ENCODE measurements around the gene CHADL. TPM values are rescaled to one million over a fixed set of nuclear protein-coding genes. Genes with fewer than 3 reads are reported as not detected.

The CHADL gene
- total RNA-seq, 1 donor from 2014 or later, result 1.6 TPM

- peaks cover 9% of the 10 kb centered on the region for H3K36me3 ChIP-seq (ENCODE audit: control insufficient read depth, insufficient read depth, low read length)
- DNase-seq (ENCODE audit: low read depth) (no peak), FAIRE-seq (no peak)
- peak overlapping the region; percentile 25 for H3K4me3 ChIP-seq (ENCODE audit: low read depth, low read length)
- TF ChIP-seq, protein P1, sequence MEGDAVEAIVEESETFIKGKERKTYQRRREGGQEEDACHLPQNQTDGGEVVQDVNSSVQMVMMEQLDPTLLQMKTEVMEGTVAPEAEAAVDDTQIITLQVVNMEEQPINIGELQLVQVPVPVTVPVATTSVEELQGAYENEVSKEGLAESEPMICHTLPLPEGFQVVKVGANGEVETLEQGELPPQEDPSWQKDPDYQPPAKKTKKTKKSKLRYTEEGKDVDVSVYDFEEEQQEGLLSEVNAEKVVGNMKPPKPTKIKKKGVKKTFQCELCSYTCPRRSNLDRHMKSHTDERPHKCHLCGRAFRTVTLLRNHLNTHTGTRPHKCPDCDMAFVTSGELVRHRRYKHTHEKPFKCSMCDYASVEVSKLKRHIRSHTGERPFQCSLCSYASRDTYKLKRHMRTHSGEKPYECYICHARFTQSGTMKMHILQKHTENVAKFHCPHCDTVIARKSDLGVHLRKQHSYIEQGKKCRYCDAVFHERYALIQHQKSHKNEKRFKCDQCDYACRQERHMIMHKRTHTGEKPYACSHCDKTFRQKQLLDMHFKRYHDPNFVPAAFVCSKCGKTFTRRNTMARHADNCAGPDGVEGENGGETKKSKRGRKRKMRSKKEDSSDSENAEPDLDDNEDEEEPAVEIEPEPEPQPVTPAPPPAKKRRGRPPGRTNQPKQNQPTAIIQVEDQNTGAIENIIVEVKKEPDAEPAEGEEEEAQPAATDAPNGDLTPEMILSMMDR (IDR thresholded peaks at IDR 0.05; ENCODE audit: insufficient read depth, low read length, severe bottlenecking), result no peak
- no peaks in the 10 kb centered on the region for H3K27me3 ChIP-seq (ENCODE audit: control insufficient read depth, insufficient read depth, low read length)
Measured at GRCh38 chr22:41215926-41216325, 24.8 kb downstream of the CHADL start.

DNA sequence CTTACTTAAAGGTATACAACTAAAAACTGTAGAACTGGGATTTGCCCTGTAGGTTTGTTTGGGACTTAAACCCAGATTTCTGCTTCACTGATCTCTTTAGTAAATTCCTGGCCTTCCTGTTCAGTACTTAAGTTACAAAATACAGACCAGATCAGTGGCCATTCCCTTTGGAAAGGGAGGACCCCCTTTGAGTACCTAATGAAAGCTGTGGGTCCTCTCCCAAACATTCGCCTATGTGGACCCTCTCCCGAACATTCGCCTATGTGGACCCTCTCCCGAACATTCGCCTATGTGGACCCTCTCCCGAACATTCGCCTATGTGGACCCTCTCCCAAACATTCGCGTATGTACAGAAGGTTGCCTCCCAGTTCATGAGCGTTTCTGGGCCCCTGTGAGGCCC is 25.3 kb downstream of the CHADL start:
- H3K4me3 ChIP-seq (ENCODE audit: low read depth, low read length), result no peak overlapping the region
- no peaks in the 10 kb centered on the region for H3K27me3 ChIP-seq (ENCODE audit: control insufficient read depth, insufficient read depth, low read length)
- TF ChIP-seq, protein P1 (IDR thresholded peaks at IDR 0.05; ENCODE audit: insufficient read depth, low read length, severe bottlenecking), result no peak
- H3K36me3 ChIP-seq (ENCODE audit: control insufficient read depth, insufficient read depth, low read length), result peaks cover 8% of the 10 kb centered on the region
- FAIRE-seq (no peak), DNase-seq (ENCODE audit: low read depth) (no peak)

DNA sequence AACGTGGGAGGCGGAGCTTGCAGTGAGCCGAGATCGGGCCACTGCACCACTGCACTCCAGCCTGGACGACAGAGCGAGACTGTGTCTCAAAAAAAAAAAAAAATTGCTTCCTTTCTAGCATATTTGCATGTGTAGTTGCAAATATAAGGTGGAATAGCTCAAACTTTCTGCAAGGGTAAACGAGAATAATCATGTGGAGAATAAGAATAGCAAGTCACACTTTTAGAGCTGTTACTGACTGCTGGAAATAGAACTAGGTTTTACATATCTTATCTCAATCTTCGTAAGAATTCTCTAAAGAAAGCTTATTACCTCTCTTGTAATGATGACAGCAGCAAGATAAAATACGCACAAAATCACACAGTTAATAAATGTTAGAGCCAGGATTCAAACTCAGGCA is 34.0 kb downstream of the CHADL start:
- FAIRE-seq, result no peak
- no peak for DNase-seq (ENCODE audit: low read depth)
- no peak overlapping the region for H3K4me3 ChIP-seq (ENCODE audit: low read depth, low read length)
- no peaks in the 10 kb centered on the region for H3K27me3 ChIP-seq (ENCODE audit: control insufficient read depth, insufficient read depth, low read length)
- H3K36me3 ChIP-seq (ENCODE audit: control insufficient read depth, insufficient read depth, low read length), result peaks cover 7% of the 10 kb centered on the region
- TF ChIP-seq, protein P1 (IDR thresholded peaks at IDR 0.05; ENCODE audit: insufficient read depth, low read length, severe bottlenecking), result no peak

- Histone ChIP-seq H3K27me3 (ENCODE audit: control insufficient read depth, insufficient read depth, low read length) (no peaks in the 10 kb centered on the region), H3K4me3 (ENCODE audit: low read depth, low read length) (peak within 1 kb of the TSS; percentile 71), H3K36me3 (ENCODE audit: control insufficient read depth, insufficient read depth, low read length) (peaks cover 3% of the 10 kb centered on the region)
- TF ChIP-seq, protein P1 (IDR thresholded peaks at IDR 0.05; ENCODE audit: insufficient read depth, low read length, severe bottlenecking), result no peak
- FAIRE-seq, result peak; percentile 70
- DNase-seq (ENCODE audit: low read depth), result peak; percentile 91
Measured at GRCh38 chr22:41204992-41205900, 35.5 kb downstream of the CHADL start, which contains the start of gene L3MBTL2. TSS of gene L3MBTL2 (plus strand) at chr22:41205312. CDS start at chr22:41205363, 51 bp downstream.

DNA sequence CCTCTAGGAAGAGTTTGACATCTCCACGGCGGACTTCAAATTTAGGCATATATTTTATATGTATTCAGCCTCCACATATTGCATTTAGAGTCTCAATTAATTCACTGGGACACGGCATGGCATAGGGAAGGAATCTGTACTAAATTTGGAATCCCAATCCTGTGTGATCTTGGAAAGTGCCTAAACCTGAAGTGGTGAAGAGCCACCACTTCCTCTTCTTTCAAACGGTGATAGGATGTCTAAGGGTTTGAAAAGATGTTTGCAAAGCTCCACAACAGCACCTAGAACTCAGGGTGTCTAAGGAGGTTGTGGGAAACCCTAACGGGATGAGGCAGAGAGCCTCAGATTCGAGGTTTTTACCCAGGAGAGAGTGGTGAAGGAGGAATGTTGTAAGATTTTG is 36.7 kb downstream of the CHADL start:
- DNase-seq (ENCODE audit: low read depth), result no peak
- no peak for FAIRE-seq
- TF ChIP-seq, protein P1 (IDR thresholded peaks at IDR 0.05; ENCODE audit: insufficient read depth, low read length, severe bottlenecking), result no peak

More for the DNA sequence above, 36.7 kb downstream of the CHADL start:
- Histone ChIP-seq H3K27me3 (ENCODE audit: control insufficient read depth, insufficient read depth, low read length) (no peaks in the 10 kb centered on the region), H3K4me3 (ENCODE audit: low read depth, low read length) (no peak overlapping the region), H3K36me3 (ENCODE audit: control insufficient read depth, insufficient read depth, low read length) (no peaks in the 10 kb centered on the region)
